NCI-H1048 (cell line): ENCODE results near the gene IGLL1.
"Not testable (repeated sequence)": the region's sequence is repeated elsewhere in the genome, so short reads cannot be mapped to it uniquely, and the experiment has no call there.

Experiments used
- DNase-seq: peaks from one replicate; lab custom pipeline; 2025; lab: John Stamatoyannopoulos, UW

IGLL1 gene

DNA sequence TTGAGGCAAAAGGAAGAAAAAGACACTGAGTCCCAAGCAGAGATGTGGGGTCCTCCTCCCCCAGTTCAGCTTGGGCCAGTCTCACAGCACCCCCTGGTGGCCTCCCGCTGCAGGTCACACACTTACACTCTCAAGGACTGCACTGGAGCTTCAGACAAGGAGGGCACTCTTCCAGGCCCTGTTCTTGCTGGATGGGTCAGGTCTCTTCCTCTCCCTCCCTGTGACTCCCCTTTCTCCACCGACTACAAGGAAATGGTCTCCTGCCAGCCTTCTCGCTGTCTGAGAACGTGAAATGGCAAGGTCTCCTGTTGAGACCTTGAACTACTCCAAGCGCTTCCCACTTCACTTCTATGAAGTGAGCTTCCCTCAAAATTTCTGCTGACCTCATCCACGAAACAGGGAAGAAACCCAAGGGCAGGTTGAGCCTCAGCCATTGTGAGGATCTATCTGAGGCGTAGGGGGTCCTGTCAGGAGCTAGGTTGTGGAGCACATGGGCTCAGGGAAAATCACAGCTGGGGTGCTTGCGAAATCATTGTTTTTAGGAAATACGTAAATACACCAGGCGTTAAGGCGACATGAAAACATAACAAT lies 11.2 kb upstream of the IGLL1 start:
- DNase-seq: no peak

DNA sequence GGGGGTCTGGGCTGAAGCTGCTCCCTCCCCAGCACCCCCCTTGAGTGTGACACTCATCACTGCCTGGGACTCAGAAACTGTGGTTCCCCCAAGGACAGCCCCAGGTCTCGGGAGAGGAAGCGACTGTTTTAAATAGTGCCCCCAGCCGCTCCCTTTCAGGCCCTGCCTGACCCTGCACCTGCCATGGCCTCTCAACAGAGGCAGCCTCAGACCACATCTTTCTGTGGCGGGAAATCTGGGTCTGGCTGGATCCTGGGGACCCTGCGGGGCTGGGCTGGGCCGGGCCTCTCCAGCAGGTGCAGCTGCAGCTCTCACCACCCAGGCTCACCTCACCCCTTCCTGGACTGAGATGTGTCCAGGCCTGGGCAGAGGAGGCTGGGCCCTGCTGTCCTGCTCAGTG lies 3.7 kb upstream of the IGLL1 start:
- no peak for DNase-seq

DNA sequence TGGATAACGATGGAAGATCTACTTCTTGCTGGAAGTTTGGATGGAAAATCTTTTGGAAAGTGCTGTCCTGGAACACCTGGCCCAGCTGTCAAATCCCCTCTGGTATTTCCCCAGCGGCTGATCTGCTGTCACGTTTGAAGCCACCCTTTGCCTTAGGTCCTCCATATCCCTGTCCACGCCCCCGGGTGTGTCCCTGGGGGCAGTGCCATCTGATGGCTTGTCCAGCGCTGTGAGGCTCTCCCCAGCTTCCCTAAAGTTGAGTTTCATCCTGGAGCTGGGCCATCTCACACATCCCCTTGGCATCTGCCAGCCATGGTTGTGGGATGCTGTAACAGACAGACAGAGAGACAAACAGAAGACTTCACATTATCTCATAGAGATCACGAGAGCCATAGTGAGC lies 3.1 kb upstream of the IGLL1 start:
- no peak for DNase-seq

DNA sequence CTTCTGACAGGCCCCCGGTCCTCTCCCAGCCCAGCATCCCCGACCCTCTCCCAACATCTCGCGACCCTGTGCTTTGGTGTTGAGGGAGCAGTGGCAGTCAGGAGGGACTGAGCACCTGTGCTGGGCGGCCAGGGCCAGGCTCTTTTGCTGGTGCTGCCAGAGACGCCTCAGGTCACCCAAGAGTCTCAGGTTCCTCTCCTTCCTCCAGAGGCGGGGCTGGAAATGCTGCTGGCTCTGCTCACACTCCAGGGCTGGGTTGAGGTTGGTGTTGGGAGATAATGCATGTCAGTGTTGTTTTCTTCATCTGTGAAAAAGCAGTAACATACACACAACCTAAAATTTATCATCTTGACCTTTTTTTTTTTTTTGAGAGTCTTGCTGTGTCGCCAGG lies 1.2 kb upstream of the IGLL1 start:
- DNase-seq: no peak

DNA sequence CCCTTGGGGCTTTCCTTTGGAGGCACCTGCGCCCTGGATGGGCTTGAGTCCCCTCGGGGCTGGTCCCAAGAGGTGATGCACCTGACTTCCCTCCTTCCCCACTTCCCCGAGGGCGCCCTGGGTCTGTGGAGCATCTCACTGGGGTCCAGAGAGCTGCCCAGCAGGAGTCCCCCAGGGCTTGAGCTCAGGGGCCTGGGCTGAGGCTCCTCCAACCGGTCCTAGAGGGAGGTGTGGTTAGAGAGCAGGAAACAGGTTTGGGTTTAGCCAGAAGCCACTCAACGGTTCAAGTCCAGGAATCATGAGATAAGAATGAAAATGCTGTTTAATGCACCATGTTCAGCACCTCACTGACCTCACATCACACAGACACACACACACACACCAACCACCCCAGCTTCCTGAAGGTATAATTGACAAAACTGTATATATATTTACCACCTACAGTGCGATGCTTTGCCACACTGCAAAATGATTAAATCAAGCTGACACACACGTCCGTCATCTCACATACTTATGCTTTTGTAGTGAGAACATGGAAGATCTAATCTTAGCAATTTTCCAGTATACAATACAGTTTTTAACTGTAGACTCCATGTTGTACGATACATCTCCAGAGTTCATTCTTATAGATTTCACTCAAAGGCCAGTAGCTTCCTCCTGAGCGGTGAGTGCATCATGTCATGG lies 628 bp upstream of the IGLL1 start:
- no peak for DNase-seq

DNA sequence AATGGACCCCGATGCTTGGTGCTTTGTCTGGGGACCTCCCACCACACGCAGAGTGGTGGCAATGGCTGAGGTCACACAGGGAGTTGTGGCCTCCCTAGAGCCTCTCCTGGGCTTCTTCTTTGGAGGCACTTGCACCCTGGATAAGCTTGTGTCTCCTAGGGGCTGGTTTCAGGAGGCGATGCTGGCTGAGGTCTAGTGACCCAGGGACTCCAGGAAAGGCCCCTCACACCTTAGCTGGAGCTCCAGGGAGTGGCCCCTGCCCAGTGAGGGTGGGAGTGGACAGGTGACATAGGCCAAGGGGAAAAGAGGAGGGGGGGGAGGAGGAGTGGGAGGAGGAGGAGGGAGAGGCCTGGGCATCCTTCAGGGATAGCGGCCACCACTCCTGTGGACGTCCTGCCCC lies 810 bp downstream of the IGLL1 start:
- DNase-seq: no peak

DNA sequence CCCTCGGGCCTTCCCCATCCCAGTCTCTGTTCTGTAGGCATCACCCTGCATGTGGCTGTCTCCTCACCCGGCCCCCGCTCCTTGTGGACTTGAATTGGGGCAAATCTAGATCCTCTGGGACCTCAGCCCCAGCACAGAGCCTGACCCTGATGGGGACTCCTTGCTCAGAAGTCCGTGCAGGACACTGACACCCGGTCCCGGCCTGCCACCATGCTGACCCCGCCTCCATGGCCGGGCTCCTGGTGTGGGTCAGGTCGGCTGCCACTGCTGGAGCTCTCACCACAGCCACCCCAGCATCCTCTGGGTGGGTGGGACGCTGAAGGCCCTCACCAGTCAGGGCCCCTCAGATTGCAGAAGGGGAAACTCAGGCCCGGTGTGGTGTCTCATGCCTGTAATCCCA lies 1.8 kb downstream of the IGLL1 start:
- DNase-seq: no peak

DNA sequence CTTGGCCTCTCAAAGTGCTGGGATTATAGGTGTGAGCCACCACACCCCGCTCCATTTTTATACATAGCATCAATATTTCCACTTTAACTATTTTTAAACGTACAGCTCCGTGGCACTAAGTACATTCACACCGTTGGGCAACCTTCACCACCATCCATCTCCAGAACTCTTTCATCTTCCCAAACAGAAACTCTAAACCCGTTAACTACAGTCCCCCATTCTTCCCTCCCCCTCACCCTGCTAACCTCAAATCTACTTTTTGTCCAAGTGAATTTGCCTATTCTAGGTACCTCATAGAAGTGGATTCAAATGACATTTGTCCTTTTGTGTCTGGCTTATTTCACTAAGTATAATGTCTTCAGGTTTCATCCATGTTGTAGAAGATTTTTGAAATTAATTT lies 3.4 kb downstream of the IGLL1 start:
- DNase-seq: no peak

DNA sequence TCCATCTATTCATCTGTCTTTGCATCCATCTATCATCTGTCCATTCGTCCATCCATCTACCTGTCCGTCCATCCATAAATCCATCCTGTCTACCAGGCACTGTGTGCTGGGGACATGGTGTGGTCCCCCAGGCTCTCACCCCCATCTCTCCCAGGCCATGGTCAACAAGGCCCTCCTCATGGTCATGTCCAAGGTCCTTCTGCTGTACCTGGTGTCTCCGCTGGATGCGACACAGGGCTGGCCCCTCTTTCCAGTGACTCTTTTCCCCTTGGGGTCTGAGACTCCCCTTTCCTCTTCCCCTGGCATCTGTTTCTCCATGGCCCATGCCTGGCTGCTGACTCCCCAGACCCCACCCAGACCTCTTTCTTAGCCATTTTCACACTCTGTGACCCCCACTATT lies 4.5 kb downstream of the IGLL1 start:
- no peak for DNase-seq

DNA sequence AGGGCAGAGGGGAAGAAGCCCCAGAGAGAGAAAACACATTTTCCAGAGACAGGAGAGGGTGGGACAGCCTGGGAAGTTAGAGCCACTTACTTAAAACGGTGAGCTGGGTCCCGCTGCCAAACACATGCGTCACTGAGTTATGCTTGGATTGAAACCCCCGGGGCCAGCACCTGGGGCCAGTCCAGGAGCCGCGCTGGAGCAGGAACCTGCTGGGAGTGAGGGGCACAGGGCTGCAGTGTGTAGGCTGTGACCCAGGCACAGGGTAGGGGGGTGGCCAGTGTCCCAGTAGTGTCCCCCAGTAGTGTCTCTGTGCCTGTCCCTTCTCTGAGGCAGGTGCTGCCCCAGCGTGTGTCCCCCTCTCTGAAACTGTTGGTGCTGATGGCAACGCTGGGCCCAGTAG lies 5.2 kb downstream of the IGLL1 start:
- DNase-seq: no peak

DNA sequence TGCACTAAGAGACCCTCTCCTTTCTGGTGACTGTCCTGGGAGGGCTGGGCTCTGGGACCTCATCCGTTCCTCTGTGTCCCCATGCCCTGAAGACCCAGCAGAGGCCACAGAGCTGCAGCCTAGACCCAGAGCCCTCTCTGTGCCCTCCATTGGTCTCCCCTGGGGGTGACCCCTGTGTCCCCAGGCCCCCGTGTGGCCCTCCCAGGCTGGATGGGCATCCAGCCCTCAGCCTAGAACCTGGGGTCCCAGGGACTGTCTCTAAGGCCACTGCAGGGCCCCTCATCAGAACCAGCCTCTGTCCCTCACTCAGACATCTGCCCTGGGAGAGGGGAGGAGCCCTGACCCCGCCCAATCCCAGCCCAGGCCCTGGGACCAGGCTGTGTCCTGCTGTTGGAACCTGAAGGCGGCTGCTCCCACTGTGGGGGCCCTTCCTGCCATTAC lies 5.7 kb downstream of the IGLL1 start:
- no peak for DNase-seq

DNA sequence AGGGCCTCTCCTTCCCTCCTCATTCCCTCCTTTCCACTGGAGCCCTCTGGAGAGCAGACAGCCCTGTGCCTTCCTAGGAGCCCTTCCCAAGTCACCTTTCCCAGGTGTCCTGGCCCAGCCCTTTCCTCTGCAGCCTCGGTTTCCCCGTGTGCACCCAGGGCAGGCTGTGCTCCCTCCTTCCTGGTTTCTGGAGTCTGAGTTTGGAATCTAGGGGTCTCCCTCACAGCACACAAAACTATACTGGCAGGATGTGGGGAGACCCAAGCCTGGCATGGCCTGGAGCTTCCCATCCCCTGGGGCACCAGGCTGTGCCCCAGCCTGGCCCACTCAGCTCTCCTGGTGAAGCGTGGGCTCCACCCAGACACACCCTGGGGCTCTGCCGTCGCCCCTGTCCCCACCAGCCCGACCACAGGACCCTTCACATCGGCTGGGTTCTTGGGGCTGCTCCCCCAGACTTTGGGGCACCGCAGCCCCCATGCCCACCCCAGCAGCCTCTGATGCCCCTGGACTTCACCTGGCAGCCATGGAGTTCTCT lies 6.3 kb downstream of the IGLL1 start:
- not testable (repeated sequence) for DNase-seq

DNA sequence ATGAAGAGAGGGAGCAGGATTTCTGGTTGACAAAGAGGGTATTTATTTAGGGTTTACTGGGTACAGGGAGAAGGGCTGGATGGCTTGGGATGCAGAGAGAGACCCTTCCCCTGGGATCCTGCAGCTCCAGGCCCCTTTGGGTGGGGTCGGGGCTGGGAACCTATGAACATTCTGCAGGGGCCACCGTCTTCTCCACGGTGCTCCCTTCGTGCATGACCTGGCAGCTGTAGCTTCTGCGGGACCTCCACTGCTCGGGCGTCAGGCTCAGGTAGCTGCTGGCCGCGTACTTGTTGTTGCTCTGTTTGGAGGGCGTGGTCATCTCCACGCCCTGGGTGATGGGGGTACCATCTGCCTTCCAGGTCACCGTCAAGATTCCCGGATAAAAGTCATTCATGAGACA lies 7.0 kb downstream of the IGLL1 start:
- DNase-seq: not testable (repeated sequence)

DNA sequence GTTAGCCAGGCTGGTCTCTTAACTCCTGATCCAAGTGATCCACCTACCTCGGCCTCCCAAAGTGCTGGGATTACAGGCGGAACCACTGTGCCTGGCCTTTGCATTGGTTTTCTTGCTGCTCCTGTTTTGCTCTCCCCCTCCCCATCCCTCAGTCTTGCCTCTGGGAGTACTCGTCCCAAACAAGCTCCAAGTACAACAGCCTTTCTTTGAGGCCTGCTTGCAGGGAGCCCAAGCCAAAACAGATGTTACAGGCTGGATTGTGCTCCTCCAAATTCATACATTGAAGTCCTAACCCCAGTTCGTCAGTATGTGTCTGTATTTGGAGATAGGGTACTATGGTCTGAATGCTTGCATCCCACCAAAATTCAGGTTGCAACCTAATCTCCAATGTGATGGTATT lies 8.6 kb downstream of the IGLL1 start:
- DNase-seq: no peak

DNA sequence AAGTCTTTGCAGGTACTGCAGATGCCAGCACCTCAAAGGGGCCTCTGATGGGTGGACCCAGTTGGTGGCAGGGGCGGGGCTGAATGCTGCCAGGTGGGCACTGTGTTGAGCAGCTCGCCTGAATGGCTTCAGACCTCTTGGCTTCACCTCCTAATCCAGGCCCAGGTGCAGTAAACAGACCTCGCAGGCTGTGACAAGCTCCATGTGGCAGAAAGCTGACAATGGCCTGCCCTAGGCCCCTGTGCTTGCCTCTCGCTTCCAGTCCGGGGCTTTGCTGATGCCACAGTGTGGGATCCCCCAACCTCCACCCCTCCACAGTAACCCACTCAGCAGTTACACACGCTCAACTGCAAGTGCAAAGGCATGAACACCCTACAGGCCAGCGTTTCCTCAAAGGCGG lies 9.4 kb downstream of the IGLL1 start:
- DNase-seq: no peak

DNA sequence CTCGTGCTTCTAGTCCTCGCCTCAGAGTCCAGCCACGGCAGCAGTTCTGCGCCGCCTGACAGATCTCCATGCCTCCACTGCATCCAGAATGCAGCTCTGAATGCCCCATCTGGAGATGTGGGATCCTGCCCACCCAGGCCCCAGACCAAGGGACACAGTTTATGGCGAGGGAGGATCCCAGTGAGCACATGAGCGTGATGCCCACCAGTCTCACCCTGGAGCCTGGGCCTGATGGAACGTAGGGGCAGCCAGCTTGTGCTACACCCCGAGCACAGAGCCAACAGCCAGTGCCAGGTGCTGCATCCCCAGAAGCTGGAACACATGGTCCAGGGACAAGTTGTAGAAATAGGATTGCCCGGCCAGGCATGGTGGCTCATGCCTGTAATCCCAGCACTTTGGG lies 10.4 kb downstream of the IGLL1 start:
- DNase-seq: no peak

DNA sequence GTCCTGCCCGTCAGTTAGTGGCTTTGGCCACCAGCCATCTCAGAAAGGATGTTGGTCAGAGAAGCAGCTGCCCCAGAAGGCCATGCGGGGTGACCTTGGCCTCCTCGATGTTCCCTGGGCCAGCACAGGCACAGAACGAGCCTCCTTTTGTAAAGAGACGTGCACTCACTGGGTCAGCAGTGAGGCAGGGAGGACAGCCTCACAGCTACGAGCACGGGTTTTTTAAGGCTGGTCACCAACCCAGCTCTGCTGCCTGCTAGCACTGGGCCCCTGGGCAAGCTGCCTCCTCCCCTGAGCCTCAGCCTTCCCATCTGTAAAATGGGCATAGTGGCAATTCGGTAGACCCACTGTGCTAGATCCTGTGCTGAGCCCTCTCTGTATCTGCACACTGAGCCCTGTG lies 10.8 kb downstream of the IGLL1 start:
- no peak for DNase-seq

DNA sequence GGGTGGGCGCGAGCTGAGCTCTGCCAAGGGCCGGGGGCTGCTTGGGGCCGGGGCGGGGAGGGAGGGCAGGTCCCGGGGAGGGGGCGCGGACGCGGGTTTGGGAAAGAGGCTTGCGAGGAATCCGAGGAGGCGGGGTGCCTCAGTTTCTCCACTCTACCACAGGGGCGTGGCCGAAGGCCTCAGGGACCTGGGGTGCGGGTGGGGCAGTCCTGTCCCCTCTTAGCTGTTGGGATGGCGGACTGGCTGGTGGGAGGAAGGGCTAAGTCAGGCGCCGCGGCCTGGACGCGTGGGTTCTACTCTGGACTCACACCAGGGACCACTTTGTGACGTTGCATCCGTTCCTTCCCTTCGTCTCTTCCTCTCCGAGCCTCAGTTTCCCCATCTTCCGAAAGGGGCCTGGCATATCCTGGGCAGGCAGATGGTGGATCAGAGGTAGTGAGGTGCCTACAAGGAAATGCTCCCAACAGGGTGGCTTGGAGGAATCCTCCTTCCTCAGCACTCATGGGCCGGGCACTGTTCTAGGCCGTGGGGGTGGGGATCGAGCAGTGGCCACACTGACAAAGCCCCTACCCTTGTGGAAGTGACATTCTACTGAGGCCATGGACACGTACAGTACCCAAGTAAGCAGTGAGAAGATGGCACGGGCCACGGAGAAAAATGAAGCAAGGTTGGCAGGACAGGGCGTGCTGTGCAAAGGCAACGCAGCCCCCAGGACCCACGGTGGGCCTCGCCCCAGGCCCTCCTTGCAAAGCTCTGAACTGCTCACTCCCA lies 13.2 kb downstream of the IGLL1 start:
- DNase-seq: no peak

DNA sequence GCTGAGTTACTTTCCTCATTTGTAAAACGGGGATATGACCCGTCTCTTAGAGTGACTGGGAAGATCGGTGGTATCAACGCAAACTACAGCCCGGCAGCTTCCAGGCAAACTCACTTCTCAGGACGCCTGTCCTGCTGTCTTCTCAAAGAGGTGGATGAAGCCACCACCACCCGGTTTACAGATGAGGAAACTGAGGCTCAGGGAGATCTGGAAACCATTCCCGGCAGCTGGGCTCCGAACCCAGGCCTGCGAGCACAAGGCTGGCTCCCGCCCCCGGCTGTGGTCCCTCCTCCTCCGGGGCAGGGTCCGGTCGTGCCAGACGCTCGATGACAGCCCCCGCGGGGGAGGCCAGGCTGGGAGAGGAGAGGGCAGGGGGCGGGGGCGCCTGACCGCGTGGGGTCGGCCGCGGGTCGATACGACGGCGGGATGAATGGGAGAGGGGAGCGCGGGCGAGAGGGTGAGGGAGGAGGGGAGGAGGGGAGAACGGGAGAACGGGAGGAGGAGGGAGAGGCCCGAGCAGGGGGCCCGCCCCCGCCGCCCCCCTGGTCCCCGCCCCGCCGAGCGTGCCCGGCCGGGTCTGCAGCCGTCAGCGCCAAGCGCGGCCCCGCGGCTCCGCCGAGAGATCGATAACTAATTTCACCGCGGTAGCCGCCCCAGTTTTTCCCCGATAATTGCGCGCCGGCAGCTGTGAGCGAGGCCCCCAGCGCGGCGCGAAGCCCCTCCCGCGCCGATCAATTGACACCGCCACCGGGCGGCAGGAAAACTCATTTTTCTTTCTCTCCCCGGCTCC lies 14.0 kb downstream of the IGLL1 start:
- DNase-seq: no peak

DNA sequence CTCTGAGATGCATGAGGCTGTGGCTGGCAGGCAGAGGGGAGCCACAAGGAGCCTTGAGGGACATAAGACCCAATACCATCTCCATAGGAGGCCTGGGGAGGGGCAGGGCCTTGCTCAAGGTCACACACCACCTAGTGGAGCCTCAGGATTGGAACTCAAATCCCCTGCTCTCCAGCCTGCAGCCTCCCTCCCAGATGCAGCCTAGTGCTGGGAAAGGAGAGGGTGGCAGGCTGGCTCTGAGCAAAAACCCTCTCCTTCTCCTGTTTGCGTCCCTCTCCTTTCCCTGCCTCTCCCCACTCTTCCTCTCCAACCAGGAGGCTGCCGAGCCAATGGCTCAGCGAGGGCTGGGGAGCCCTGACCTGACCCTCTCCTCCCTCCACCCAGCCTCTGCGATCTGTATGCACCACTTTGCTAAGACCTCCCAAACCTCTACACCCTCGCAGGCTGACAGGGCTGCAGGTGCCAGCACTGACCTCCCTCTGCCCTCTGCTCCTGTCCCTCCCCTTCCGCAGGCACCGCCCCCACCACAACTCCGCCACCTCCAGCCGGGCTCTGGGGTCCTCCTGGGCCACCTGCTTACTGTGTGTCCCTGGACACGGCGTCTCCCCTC lies 14.7 kb downstream of the IGLL1 start:
- no peak for DNase-seq

DNA sequence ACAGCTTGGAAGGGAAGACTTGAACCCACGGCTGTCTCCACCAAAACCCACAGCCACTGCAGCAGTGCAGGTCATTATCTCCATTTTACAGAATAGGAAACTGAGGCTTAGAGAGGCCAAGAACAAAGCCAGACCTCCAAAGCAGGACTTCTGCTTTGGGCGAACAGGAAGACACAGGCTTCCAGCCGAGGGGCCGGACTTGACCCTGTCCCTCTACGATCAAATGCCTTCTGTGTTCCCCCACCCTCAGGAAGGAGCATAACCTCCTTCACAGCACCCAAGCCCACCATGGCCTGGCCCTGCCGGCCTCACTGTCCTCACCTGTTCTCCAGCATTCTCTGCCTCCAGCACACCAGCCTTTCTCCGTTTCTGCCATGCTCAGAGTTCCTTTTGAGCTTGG lies 15.8 kb downstream of the IGLL1 start:
- no peak for DNase-seq

DNA sequence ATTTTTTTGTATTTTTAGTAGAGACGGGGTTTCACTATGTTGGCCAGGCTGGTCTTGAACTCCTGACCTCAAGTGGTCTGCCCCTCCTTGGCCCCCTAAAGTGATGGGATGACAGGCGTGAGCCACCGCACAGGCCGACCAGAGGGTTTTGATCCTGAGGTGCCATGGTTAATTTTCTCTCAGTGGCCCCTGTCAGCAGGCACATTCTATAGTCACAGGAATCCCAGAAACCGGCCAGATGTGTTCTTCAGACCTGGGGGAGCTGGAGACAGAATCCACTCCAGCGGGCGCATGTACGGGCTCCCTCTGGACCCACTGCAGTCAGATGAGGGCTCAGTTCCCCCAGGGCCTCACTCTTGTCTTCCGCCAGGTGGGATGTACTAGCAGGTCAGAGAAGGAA lies 17.0 kb downstream of the IGLL1 start:
- no peak for DNase-seq
